Uterus (tissue), 4 donors: ENCODE data around the gene GALNT9. TPM values are rescaled to one million over a fixed set of nuclear protein-coding genes. Genes with fewer than 3 reads are reported as not detected.
"Not testable (repeated sequence)": the region's sequence is repeated elsewhere in the genome, so short reads cannot be mapped to it uniquely, and the experiment has no call there.

ENCODE experiments used
- DNase-seq, 2 donors: peaks; one replicate each; pipeline ENCODE4 v3.0.0-alpha.2; 2019 to 2020
- H3K27ac ChIP-seq, 2 donors: fragments of 200-600 bp; sonication (generic); 1 replicate in 1 of 2; 2 replicates in 1 of 2; pipeline ENCODE4 v1.5.1; 2016 to 2018
- H3K27me3 ChIP-seq, 2 donors: fragments of 200-600 bp; sonication (generic); one replicate each; pipeline ENCODE4 v1.5.1; 2018 to 2019; ENCODE audit warnings: control low read depth in 1 of 2
- H3K36me3 ChIP-seq, 2 donors: fragments of 200-600 bp; sonication (generic); one replicate each; pipeline ENCODE4 v1.5.1; 2019; ENCODE audit warnings: control low read depth in 1 of 2
- H3K4me1 ChIP-seq, 2 donors: fragments of 200-600 bp; sonication (generic); one replicate each; pipeline ENCODE4 v1.5.1; 2018 to 2019; ENCODE audit warnings: control low read depth in 1 of 2
- H3K4me3 ChIP-seq, 2 donors: fragments of 200-600 bp; sonication (generic); 1 replicate in 1 of 2; 2 replicates in 1 of 2; pipeline ENCODE4 v1.5.1; 2018 to 2019; ENCODE audit warnings: mild to moderate bottlenecking in 1 of 2
- H3K9me3 ChIP-seq, 2 donors: fragments of 200-600 bp; sonication (generic); one replicate each; pipeline ENCODE4 v1.5.1; 2019; ENCODE audit warnings: control low read depth in 1 of 2
- POLR2A ChIP-seq, 2 donors: fragments of 450-650 bp; IDR thresholded peaks; one replicate each; pipeline ENCODE4 v1.6.1; 2016; ENCODE audit warnings: antibody characterized with exemption in 2 of 2, mild to moderate bottlenecking in 1 of 2, moderate library complexity in 1 of 2
- intact Hi-C: fragments of 100-400 bp; cut with DNase I; formaldehyde crosslinking; loops from one replicate; pipeline ENCODE4 v1.15.1; 2023; ENCODE audit warnings: low total_unique reads
- total RNA-seq, 4 donors: library from RNA; depleted of rRNA in 3 of 4; stranded (reverse); fragments of >200 nt in 3 of 4; gene quantifications; one replicate each; pipeline versions ENCODE4 v1.1.0 to v1.2.4, GENCODE V29; 2014 to 2023
- TF ChIP-seq, protein P1 (sequence below), 4 experiments: fragments of 200-600 bp in 2 of 4; fragments of 450-650 bp in 2 of 4; sonication (generic) in 2 of 4; IDR thresholded peaks; one replicate each; pipeline ENCODE4 v1.5.1; 2016 to 2019; ENCODE audit warnings: antibody characterized with exemption in 4 of 4, mild to moderate bottlenecking in 2 of 4, moderate library complexity in 1 of 4
- donor health status: DM: yes; HTN: yes; CAD: no.

GALNT9 gene
- total RNA-seq, 4 donors from 2014 or later = 1.5 to 4.3 TPM; not detected in 2

DNA sequence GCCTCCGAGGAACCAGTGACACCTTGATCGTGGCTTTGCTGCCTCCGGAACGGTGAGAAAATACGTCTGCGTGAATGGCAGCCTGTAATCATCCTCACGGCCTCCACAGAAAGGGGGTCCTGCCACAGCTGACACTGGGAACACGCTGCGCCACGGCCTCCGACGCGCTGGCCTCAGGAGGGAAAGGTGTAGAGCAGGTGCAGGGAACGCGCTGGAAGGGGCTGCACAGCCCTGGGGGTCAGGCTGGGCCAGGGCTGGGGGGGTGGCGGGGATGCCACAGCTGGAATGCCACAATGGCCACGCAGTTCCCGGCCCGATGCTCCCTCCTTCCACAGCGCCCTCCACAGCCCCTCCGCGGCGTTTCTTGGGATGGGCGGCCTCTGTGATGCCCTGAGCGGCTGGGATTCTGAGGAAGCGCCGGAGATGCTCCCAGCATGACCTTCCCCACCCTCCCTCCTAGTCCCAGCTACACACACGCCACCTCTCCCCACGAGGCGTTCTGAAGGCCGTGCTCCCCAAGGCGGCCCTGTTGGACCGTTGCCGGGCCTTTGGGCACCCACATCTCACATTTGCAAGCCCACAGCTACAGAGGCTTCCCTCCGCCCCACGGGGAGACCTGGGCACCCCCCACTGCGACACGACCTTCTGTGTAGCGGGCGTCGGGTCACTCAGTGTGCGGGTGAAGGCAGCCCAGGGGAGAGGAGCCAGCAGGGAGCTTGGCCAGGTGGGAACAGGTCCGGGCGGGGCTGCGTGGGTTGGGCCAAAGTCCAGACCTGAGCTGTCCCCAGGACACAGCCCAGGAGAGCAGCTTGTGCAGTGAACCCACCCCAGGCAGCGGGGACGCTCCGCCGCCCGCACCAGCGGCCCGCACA, 31.8 kb upstream of the GALNT9 start:
- intact Hi-C loops = no loop called here
- no peak overlapping the region for H3K27ac ChIP-seq
- H3K4me3 ChIP-seq = no peak overlapping the region
- no peaks in the 10 kb centered on the region for H3K36me3 ChIP-seq
- H3K27me3 ChIP-seq = no peaks in the 10 kb centered on the region
- TF ChIP-seq POLR2A (IDR thresholded peaks at IDR 0.05) = no peak
- TF ChIP-seq, protein P1, sequence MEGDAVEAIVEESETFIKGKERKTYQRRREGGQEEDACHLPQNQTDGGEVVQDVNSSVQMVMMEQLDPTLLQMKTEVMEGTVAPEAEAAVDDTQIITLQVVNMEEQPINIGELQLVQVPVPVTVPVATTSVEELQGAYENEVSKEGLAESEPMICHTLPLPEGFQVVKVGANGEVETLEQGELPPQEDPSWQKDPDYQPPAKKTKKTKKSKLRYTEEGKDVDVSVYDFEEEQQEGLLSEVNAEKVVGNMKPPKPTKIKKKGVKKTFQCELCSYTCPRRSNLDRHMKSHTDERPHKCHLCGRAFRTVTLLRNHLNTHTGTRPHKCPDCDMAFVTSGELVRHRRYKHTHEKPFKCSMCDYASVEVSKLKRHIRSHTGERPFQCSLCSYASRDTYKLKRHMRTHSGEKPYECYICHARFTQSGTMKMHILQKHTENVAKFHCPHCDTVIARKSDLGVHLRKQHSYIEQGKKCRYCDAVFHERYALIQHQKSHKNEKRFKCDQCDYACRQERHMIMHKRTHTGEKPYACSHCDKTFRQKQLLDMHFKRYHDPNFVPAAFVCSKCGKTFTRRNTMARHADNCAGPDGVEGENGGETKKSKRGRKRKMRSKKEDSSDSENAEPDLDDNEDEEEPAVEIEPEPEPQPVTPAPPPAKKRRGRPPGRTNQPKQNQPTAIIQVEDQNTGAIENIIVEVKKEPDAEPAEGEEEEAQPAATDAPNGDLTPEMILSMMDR (IDR thresholded peaks at IDR 0.05) = no peak
- DNase-seq = no peak
- H3K4me1 ChIP-seq = no peaks in the 10 kb centered on the region
- H3K9me3 ChIP-seq = no peaks in the 10 kb centered on the region

DNA sequence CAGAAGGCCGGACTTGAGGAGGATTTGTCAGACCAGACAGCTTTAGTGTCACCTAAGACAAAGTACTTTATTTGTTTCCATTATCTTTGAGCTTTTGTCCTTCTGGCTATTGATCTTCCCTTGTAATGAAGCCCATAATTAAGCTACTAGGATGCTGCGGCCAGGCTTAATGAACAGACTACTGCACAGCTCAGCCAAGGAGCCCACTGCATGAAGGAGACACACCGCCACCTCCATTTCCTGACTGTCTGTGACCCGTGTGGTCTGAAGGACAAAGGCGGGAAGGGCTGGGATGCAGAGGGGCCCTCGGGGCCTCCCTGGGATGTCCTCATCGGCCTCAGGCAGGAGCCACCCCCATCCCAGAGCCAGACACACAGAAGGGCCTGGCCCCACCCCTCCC, 31.0 kb upstream of the GALNT9 start:
- no peak for TF ChIP-seq POLR2A (IDR thresholded peaks at IDR 0.05)
- TF ChIP-seq, protein P1 (IDR thresholded peaks at IDR 0.05) = no peak
- H3K9me3 ChIP-seq = no peaks in the 10 kb centered on the region
- no peak overlapping the region for H3K4me3 ChIP-seq
- no peaks in the 10 kb centered on the region for H3K36me3 ChIP-seq
- no peak overlapping the region for H3K27ac ChIP-seq
- DNase-seq = no peak
- H3K27me3 ChIP-seq = no peaks in the 10 kb centered on the region
- H3K4me1 ChIP-seq = no peaks in the 10 kb centered on the region
- intact Hi-C loops = no loop called here

DNA sequence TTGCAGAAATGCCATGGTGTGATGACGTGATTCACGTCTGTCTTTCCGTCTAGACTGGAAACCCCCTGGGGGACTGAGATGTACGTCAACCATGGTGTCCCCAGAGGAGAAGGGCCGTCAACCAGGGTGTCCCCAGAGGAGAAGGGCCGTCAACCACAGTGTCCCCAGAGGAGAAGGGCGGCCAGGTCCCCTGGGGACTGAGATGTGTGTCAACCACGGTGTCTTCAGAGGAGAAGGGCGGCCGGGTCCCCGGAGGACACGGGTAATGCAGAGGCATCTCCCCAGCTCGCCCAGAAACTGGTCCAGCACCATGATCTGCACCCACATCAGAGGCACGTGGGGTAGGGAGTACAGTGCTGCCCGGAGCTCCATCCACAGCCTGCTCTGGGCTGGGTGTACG, 30.6 kb upstream of the GALNT9 start:
- Histone ChIP-seq H3K27ac (no peak overlapping the region), H3K36me3 (no peaks in the 10 kb centered on the region), H3K4me3 (no peak overlapping the region), H3K4me1 (no peaks in the 10 kb centered on the region), H3K9me3 (no peaks in the 10 kb centered on the region), H3K27me3 (no peaks in the 10 kb centered on the region)
- intact Hi-C loops = no loop called here
- no peak for DNase-seq
- TF ChIP-seq, protein P1 (IDR thresholded peaks at IDR 0.05) = no peak
- TF ChIP-seq POLR2A (IDR thresholded peaks at IDR 0.05) = no peak

DNA sequence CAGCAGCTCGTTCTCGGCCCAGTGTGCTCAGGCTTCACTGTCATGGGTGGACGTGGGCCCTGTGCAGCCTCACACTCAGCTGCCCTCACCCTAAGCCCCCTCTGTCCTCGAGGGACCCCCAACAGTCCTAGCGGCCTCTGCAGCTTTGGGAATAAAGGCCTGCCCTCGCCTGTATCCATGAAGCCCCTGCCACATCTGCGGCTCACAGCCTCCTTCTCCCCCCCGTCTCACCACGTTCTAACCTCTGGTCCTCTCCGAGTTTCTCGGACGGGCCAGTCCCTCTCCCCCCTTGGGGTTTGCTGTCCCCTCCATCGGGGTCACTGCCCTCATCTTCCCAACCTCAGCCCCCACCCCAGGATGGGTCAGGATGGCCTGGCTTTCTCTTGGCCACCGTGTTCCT, 30.2 kb upstream of the GALNT9 start:
- no peaks in the 10 kb centered on the region for H3K9me3 ChIP-seq
- intact Hi-C loops = no loop called here
- no peak overlapping the region for H3K27ac ChIP-seq
- H3K36me3 ChIP-seq = no peaks in the 10 kb centered on the region
- no peaks in the 10 kb centered on the region for H3K27me3 ChIP-seq
- TF ChIP-seq, protein P1 (IDR thresholded peaks at IDR 0.05) = no peak
- no peak for TF ChIP-seq POLR2A (IDR thresholded peaks at IDR 0.05)
- no peaks in the 10 kb centered on the region for H3K4me1 ChIP-seq
- DNase-seq = no peak
- H3K4me3 ChIP-seq = no peak overlapping the region

DNA sequence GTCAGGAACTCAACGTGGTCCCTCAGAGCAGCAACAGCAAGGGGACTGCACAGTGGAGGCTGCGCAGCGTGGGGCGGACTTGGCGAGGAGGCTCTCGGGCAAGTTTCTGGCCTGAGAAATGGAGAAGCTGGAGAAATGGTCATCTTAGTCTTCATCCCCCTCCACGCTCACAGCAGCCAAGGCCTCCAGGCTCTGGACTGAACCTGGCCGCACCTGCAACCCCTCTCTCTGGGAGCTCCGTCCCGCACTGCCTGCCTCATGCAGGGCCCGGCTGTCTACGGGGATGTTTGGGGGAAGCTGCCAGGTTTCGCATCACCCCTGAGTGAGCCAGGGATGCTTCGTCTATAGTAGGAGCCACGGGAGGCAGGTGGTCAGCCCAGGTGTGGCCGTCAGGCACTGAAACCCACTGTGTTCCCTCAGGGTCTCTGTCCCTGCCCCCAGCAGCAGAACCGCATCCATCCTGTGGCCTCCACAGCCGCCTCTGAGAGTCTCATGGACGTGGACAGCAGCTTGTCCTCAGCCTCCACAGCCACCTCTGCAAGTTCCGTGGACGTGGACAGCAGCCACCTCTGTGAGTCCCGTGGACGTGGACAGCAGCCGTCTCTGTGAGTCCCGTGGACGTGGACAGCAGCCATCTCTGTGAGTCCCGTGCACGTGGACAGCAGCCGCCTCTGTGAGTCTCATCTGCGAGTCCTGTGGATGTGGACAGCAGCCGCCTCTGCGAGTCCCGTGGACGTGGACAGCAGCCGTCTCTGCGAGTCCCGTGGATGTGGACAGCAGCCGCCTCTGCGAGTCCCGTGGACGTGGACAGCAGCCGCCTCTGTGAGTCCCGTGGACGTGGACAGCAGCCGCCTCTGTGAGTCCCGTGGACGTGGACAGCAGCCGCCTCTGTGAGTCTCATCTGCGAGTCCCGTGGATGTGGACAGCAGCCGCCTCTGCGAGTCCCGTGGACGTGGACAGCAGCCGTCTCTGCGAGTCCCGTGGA, 29.1 kb upstream of the GALNT9 start:
- DNase-seq, H3K4me1 ChIP-seq, H3K27ac ChIP-seq, H3K27me3 ChIP-seq, intact Hi-C loops, H3K36me3 ChIP-seq, H3K4me3 ChIP-seq, H3K9me3 ChIP-seq: not testable (repeated sequence)
